Osteoblast (primary cell): Measurements from ENCODE around the gene DLK2. TPM values are rescaled to one million over a fixed set of nuclear protein-coding genes. Genes with fewer than 3 reads are reported as not detected.
A peak's percentile ranks its signal among the peaks of the same experiment; 100 is the strongest.

ENCODE experiments used
- DNase-seq: peaks from one replicate; pipeline ENCODE4 v3.0.0; 2011; ENCODE audit warnings: low spot score, mixed read lengths; ENCODE audit not compliant: insufficient read length; ENCODE audit errors: missing footprints
- H2AFZ ChIP-seq: 2 replicates; pipeline ENCODE4 v1.6.0; 2011; ENCODE audit warnings: mild to moderate bottlenecking, low read length
- H3K27ac ChIP-seq: 2 replicates; pipeline ENCODE4 v1.5.1; 2011; ENCODE audit warnings: mild to moderate bottlenecking, low read depth, low read length, moderate library complexity
- H3K27me3 ChIP-seq: 2 replicates; pipeline ENCODE4 v1.6.0; 2012; ENCODE audit warnings: mild to moderate bottlenecking, control low read depth, inconsistent platforms, low read length, moderate library complexity; ENCODE audit not compliant: insufficient read depth
- H3K36me3 ChIP-seq: 2 replicates; pipeline ENCODE4 v1.5.1; 2011; ENCODE audit warnings: mild to moderate bottlenecking, low read length, control low read depth, moderate library complexity; ENCODE audit not compliant: insufficient read depth
- H3K4me1 ChIP-seq: 2 replicates; pipeline ENCODE4 v1.5.1; 2011; ENCODE audit warnings: mild to moderate bottlenecking, low read length, control low read depth, moderate library complexity; ENCODE audit not compliant: insufficient read depth
- H3K4me2 ChIP-seq: 2 replicates; pipeline ENCODE4 v1.6.0; 2011; ENCODE audit warnings: mild to moderate bottlenecking, low read length; ENCODE audit not compliant: insufficient read depth
- H3K4me3 ChIP-seq: fragments of 200-600 bp; sonication (generic); 3 replicates; pipeline ENCODE4 v1.5.1; 2012; ENCODE audit warnings: mild to moderate bottlenecking, low read length, inconsistent platforms; ENCODE audit not compliant: insufficient read depth
- H3K79me2 ChIP-seq: 2 replicates; pipeline ENCODE4 v1.6.0; 2012; ENCODE audit warnings: mild to moderate bottlenecking, low read length, control low read depth, inconsistent platforms; ENCODE audit not compliant: insufficient read depth
- H3K9me3 ChIP-seq: 2 replicates; pipeline ENCODE4 v1.5.1; 2011; ENCODE audit warnings: low read depth, low read length, control low read depth
- H4K20me1 ChIP-seq: 2 replicates; pipeline ENCODE4 v1.6.0; 2012; ENCODE audit warnings: mild to moderate bottlenecking, low read length, control low read depth; ENCODE audit not compliant: insufficient read depth
- total RNA-seq: library from RNA; depleted of rRNA; stranded (reverse); fragments of >200 nt; gene quantifications from 2 replicates; pipeline ENCODE4 v1.2.3, GENCODE V29; 2012
- TF ChIP-seq, protein P1 (sequence below): IDR thresholded peaks from 2 replicates; pipeline ENCODE4 v1.5.1; 2011; ENCODE audit warnings: mild to moderate bottlenecking, low read depth, low read length, moderate library complexity; ENCODE audit errors: extremely low read depth

Gene DLK2
- total RNA-seq, 1 donor: not detected

DNA sequence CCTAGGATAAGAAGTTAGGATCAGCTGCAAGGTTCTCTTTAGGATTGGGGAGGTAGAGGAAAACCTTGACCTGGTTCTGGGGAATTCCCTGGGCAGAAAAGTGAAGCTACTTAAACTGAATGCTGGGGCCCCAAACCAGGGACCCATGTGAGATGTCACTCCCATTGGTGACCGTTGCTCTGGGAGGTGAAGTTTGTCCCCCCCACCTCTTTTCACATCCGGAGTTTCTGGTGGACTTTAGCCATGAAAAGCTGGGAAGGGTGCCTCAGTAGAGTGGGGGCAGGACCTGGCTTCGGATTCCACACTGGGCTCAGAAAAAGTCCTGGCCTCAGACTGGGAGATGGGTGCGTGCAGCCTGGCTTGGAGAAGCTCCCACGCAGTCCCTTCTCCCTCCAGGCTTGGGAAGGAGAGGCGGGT, 35.2 kb upstream of the DLK2 start:
- peaks cover 42% of the 10 kb centered on the region for H3K4me1 ChIP-seq
- peaks cover 47% of the 10 kb centered on the region for H4K20me1 ChIP-seq
- H3K36me3 ChIP-seq: no peaks in the 10 kb centered on the region

DNA sequence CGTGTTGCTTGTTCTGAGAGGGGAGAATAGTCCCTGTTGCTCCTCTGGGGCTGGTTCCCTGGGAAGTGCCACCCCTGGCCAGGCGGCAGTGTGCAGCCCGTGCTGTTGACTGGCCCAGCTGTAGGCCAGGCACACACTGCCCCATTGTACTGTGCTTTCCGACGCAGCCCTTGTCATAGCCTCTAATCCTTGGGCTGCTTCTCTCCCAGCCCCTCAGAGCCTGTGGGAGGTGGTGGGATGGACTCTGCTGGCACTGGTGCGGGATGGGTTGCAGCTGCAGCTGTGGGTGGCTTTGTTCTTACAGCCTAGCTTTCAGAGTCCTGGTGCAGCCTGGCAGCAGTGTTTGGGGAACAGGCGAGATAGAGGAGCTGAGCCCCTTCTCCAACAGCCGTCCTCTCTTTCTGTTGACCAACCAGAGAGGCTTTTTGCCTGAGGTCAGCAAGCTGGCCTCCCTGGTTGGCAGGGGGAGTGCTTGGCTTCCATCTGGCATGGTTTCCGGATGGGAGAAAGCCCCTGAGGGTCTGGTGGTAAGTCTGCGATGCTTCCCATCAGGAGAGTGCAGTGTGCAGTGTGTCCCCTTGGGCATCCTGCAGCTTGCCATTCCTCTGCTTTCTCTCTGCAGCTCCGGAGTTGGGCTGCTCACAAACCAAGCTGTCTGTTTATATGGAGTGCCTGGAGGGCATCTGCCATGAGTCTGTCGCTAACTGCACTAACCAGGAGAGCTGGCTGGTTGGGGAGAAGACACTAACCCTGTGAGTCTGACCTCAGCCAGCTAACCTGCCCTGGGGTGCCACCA, 34.1 kb upstream of the DLK2 start:
- Histone ChIP-seq H3K27ac (no peak overlapping the region), H3K4me3 (no peak overlapping the region), H2AFZ (no peak overlapping the region), H3K79me2 (peaks cover 50% of the 10 kb centered on the region), H3K36me3 (no peaks in the 10 kb centered on the region), H3K4me2 (no peak overlapping the region), H4K20me1 (peaks cover 45% of the 10 kb centered on the region), H3K27me3 (no peaks in the 10 kb centered on the region), H3K9me3 (no peaks in the 10 kb centered on the region), H3K4me1 (peaks cover 32% of the 10 kb centered on the region)
- TF ChIP-seq, protein P1, sequence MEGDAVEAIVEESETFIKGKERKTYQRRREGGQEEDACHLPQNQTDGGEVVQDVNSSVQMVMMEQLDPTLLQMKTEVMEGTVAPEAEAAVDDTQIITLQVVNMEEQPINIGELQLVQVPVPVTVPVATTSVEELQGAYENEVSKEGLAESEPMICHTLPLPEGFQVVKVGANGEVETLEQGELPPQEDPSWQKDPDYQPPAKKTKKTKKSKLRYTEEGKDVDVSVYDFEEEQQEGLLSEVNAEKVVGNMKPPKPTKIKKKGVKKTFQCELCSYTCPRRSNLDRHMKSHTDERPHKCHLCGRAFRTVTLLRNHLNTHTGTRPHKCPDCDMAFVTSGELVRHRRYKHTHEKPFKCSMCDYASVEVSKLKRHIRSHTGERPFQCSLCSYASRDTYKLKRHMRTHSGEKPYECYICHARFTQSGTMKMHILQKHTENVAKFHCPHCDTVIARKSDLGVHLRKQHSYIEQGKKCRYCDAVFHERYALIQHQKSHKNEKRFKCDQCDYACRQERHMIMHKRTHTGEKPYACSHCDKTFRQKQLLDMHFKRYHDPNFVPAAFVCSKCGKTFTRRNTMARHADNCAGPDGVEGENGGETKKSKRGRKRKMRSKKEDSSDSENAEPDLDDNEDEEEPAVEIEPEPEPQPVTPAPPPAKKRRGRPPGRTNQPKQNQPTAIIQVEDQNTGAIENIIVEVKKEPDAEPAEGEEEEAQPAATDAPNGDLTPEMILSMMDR: no peak
- DNase-seq: peak; percentile 73

More for the DNA sequence above, 35.2 kb upstream of the DLK2 start:
- no peak overlapping the region for H2AFZ ChIP-seq
- peak; percentile 66 for DNase-seq
- no peak overlapping the region for H3K4me2 ChIP-seq
- H3K9me3 ChIP-seq: no peaks in the 10 kb centered on the region
- no peak overlapping the region for H3K27ac ChIP-seq
- TF ChIP-seq, protein P1: no peak
- peaks cover 50% of the 10 kb centered on the region for H3K79me2 ChIP-seq
- no peaks in the 10 kb centered on the region for H3K27me3 ChIP-seq
- no peak overlapping the region for H3K4me3 ChIP-seq

- Histone ChIP-seq H3K27ac (no peak overlapping the region), H3K27me3 (no peaks in the 10 kb centered on the region), H3K9me3 (no peaks in the 10 kb centered on the region), H3K4me3 (no peak overlapping the region), H3K4me2 (no peak overlapping the region), H3K4me1 (peaks cover 27% of the 10 kb centered on the region), H3K36me3 (no peaks in the 10 kb centered on the region), H2AFZ (no peak overlapping the region), H3K79me2 (peaks cover 48% of the 10 kb centered on the region), H4K20me1 (peaks cover 45% of the 10 kb centered on the region)
- TF ChIP-seq, protein P1: no peak
- peak; percentile 78 for DNase-seq
Observed at GRCh38 chr6:43488667-43489276, 33.4 kb upstream of the DLK2 start.

GRCh38 chr6:43481591-43482236, 26.4 kb upstream of the DLK2 start:
- Histone ChIP-seq H3K27ac (no peak overlapping the region), H2AFZ (no peak overlapping the region), H3K4me2 (no peak overlapping the region), H4K20me1 (peaks cover 24% of the 10 kb centered on the region), H3K27me3 (no peaks in the 10 kb centered on the region), H3K9me3 (no peaks in the 10 kb centered on the region), H3K79me2 (peaks cover 72% of the 10 kb centered on the region), H3K4me1 (peaks cover 13% of the 10 kb centered on the region), H3K4me3 (no peak overlapping the region), H3K36me3 (peaks cover 3% of the 10 kb centered on the region)
- no peak for DNase-seq
- TF ChIP-seq, protein P1: no peak
